GM12878 (cell line): ENCODE results near the gene NLRP5. TPM values are rescaled to one million over a fixed set of nuclear protein-coding genes. Genes with fewer than 3 reads are reported as not detected.

Experiments
- ATAC-seq: fragments of 200-7000 bp; cut with Tn5 transposase; 3 replicates; pipeline ENCODE4 v1.9.1; 2020; ENCODE audit warnings: mild to moderate bottlenecking, moderate library complexity
- BruUV-seq: library from RNA; stranded (reverse); fragments of 400-500 nt; replicated peaks from 2 replicates; lab custom pipeline; 2021; lab: Mats Ljungman, UMichigan
- CTCF ChIA-PET: fragments of 300-600 bp; sonication (Branson Sonifier 250); formaldehyde crosslinking; extraction: SDS; loops from one replicate; lab custom pipeline; 2021; ENCODE audit warnings: inconsistent platforms; lab: Yijun Ruan, JAX
- POLR2A ChIA-PET: fragments of 350-600 bp; formaldehyde crosslinking; extraction: SDS; loops from one replicate; lab custom pipeline; 2021; ENCODE audit warnings: inconsistent platforms; lab: Charles Lee
- RAD21 ChIA-PET: fragments of 300-600 bp; sonication (Branson Sonifier 250); formaldehyde crosslinking; loops from one replicate; lab custom pipeline; 2023; ENCODE audit warnings: antibody characterized with exemption; ENCODE audit not compliant: unreplicated experiment; lab: Charles Lee
- SMC1A ChIA-PET: fragments of 300-600 bp; sonication (Branson Sonifier 250); formaldehyde crosslinking; loops from one replicate; lab custom pipeline; 2023; ENCODE audit not compliant: unreplicated experiment, uncharacterized antibody; lab: Charles Lee
- DNase-seq: peaks from one replicate; pipeline ENCODE4 v3.0.0-alpha.2; 2011; ENCODE audit warnings: low read depth, low spot score
- FAIRE-seq: peaks from 3 replicates; lab custom pipeline; 2011; peaks lifted over from hg19 to GRCh38; lab: Jason Lieb, UNC
- H2AFZ ChIP-seq: 2 replicates; pipeline ENCODE4 v1.6.0; 2011; ENCODE audit warnings: low read depth, low read length, control low read depth; ENCODE audit not compliant: control insufficient read depth
- H3K27ac ChIP-seq: 2 replicates; pipeline ENCODE4 v1.5.1; 2011; ENCODE audit warnings: control low read depth; ENCODE audit not compliant: control insufficient read depth, insufficient read depth
- H3K27me3 ChIP-seq, 2 experiments: replicated peaks in 1 of 2; 2 replicates each; pipeline versions ENCODE4 v1.6.0 to v1.6.1; 2011; ENCODE audit warnings: low read length in 1 of 2; ENCODE audit not compliant: control insufficient read depth in 2 of 2, insufficient read depth in 2 of 2
- H3K36me3 ChIP-seq, 2 experiments: 2 replicates each; pipeline ENCODE4 v1.5.1; 2011; ENCODE audit warnings: low read length in 1 of 2; ENCODE audit not compliant: control insufficient read depth in 2 of 2, insufficient read depth in 2 of 2
- H3K4me1 ChIP-seq: 2 replicates; pipeline ENCODE4 v1.6.1; 2011; ENCODE audit warnings: mild to moderate bottlenecking, low read length, moderate library complexity, mixed read lengths; ENCODE audit not compliant: control insufficient read depth, insufficient read depth
- H3K4me2 ChIP-seq: 2 replicates; pipeline ENCODE4 v1.6.0; 2011; ENCODE audit warnings: control low read depth; ENCODE audit not compliant: control insufficient read depth, insufficient read depth
- H3K4me3 ChIP-seq: fragments of 200-600 bp; sonication (generic); 2 replicates; pipeline ENCODE4 v1.5.1; 2016
- H3K79me2 ChIP-seq: 2 replicates; pipeline ENCODE4 v1.6.0; 2011; ENCODE audit warnings: low read length; ENCODE audit not compliant: control insufficient read depth, insufficient read depth
- H3K9ac ChIP-seq: 2 replicates; pipeline ENCODE4 v1.8.0; 2011; ENCODE audit warnings: low read length, control low read depth, mixed read lengths; ENCODE audit not compliant: control insufficient read depth, insufficient read depth
- H3K9me3 ChIP-seq: replicated peaks from 3 replicates; pipeline ENCODE4 v1.5.1; 2011; ENCODE audit warnings: mild to moderate bottlenecking, low read length; ENCODE audit not compliant: control insufficient read depth, insufficient read depth
- H4K20me1 ChIP-seq: 2 replicates; pipeline ENCODE4 v1.6.0; 2011; ENCODE audit not compliant: control insufficient read depth, insufficient read depth
- ATF2 ChIP-seq: IDR thresholded peaks from 2 replicates; pipeline ENCODE4 v1.6.1; 2012; ENCODE audit warnings: low read length, inconsistent platforms
- CBX5 ChIP-seq: sonication (generic); IDR thresholded peaks from 2 replicates; pipeline ENCODE4 v1.6.1; 2016; ENCODE audit warnings: low read depth, moderate library complexity, mild to moderate bottlenecking, inconsistent platforms
- FOXK2 ChIP-seq: fragments of 450-650 bp; IDR thresholded peaks from 2 replicates; pipeline ENCODE4 v1.6.1; 2017; ENCODE audit warnings: mild to moderate bottlenecking, moderate library complexity
- MLLT1 ChIP-seq: fragments of 450-650 bp; IDR thresholded peaks from 2 replicates; pipeline ENCODE4 v1.6.1; 2016; ENCODE audit warnings: mild to moderate bottlenecking
- NFYA ChIP-seq: IDR thresholded peaks from 2 replicates; pipeline ENCODE4 v1.6.1; 2011; ENCODE audit warnings: low read depth, mild to moderate bottlenecking, low read length, improper control_type of control experiment, borderline replicate concordance
- ZBED1 ChIP-seq: IDR thresholded peaks from 2 replicates; pipeline ENCODE4 v1.6.1; 2016; ENCODE audit warnings: borderline replicate concordance
- ZSCAN29 ChIP-seq: fragments of 450-650 bp; IDR thresholded peaks from 2 replicates; pipeline ENCODE4 v1.6.1; 2017; ENCODE audit warnings: mild to moderate bottlenecking, moderate library complexity
- WGBS: methylation state at CpG from one replicate; pipeline ENCODE4 v1.1.6; 2016; ENCODE audit warnings: low lambda C conversion rate; ENCODE audit not compliant: insufficient replicate concordance, insufficient coverage; ENCODE audit errors: missing lambda C conversion rate; 5-methylcytosine and 5-hydroxymethylcytosine counted together
- in situ Hi-C: fragments of 300-500 bp; cut with MboI; formaldehyde crosslinking; loops from 9 replicates; pipeline ENCODE4 v1.14.3; 2018; ENCODE audit warnings: mixed read lengths
- intact Hi-C: fragments of 100-400 bp; cut with micrococcal nuclease; formaldehyde crosslinking; loops from one replicate; pipeline ENCODE4 v1.14.2; 2022; ENCODE audit not compliant: unreplicated experiment
- polyA plus RNA-seq, 11 experiments: library from polyadenylated mRNA; depleted of rRNA in 4 of 11; unstranded in 6 of 11; stranded (reverse) in 5 of 11; fragments of >200 nt; fragmentation: Nextera tagmentation in 4 of 11; fragmentation: Illumina TruSeq in 1 of 11; extraction: Ambion mirVana in 4 of 11; extraction: Trizol in 1 of 11; gene quantifications; 1 replicate in 1 of 11; 2 replicates in 10 of 11; pipeline versions ENCODE4 v1.2.1 to v1.2.3, GENCODE V29; 2011 to 2016; ENCODE audit warnings: inconsistent platforms in 2 of 11, missing spikeins in 2 of 11, low read depth in 1 of 11
- total RNA-seq, 4 experiments: library from RNA; depleted of rRNA in 3 of 4; stranded (reverse); fragments of >200 nt in 3 of 4; fragmentation: Illumina TruSeq in 1 of 4; extraction: Trizol in 1 of 4; gene quantifications; 2 replicates each; pipeline versions ENCODE4 v1.2.1 to v1.2.3, GENCODE V29; 2013 to 2021

The NLRP5 gene
- total and polyA plus RNA-seq, 10 of the 15 experiments (the other 5 are each of a cell fraction or from before 2014, with no cell fraction given), result 0.01 TPM; not detected in 9

GRCh38 chr19:56076498-56076897 is 89.9 kb downstream of the NLRP5 start (continued):
- TF ChIP-seq MLLT1, result no peak
- TF ChIP-seq, all 136 proteins: peak for 3

- H3K4me2 ChIP-seq, result no peak overlapping the region
- peaks cover 5% of the 10 kb centered on the region; the same call in 1 of the 2 replicates for H3K4me1 ChIP-seq
- in situ Hi-C loops, result loop anchor here (5.0 kb wide), 2 partner anchors 88 to 238 kb away; no protein-coding TSS in a partner anchor
- no peak overlapping the region for H3K4me3 ChIP-seq
- no peaks in the 10 kb centered on the region for H3K36me3 ChIP-seq
- POLR2A ChIA-PET, result no interaction called here
- RAD21 ChIA-PET, result interaction anchor here (0.9 to 3.5 kb wide), 4 partner anchors 10 to 254 kb away, joined by 4 to 13 read pairs (median 8); no protein-coding TSS in a partner anchor
- no peaks in the 10 kb centered on the region for H4K20me1 ChIP-seq
- no TSS peak for BruUV-seq
- H3K9ac ChIP-seq, result no peak overlapping the region
- no peaks in the 10 kb centered on the region for H3K27me3 ChIP-seq
- CTCF ChIA-PET, result interaction anchor here (0.8 to 7.9 kb wide), 9 partner anchors 11 to 447 kb away, joined by 3 to 55 read pairs (median 9); no protein-coding TSS in a partner anchor
- FAIRE-seq, result no peak
- SMC1A ChIA-PET, result interaction anchor here (1.2 to 3.3 kb wide), 3 partner anchors 93 to 254 kb away, joined by 4 to 16 read pairs (median 12); no protein-coding TSS in a partner anchor
- no peak for ATAC-seq
- H3K9me3 ChIP-seq, result no peaks in the 10 kb centered on the region; the same call in 2 of the 3 replicates
- H3K27ac ChIP-seq, result no peak overlapping the region
- DNase-seq, result no peak
- H3K79me2 ChIP-seq, result no peaks in the 10 kb centered on the region
- no peak for TF ChIP-seq FOXK2
- TF ChIP-seq NFYA, result no peak
- TF ChIP-seq CBX5, result no peak
- TF ChIP-seq ZSCAN29, result no peak
- no peak for TF ChIP-seq ATF2
- no peak for TF ChIP-seq ZBED1
- no peak overlapping the region for H2AFZ ChIP-seq
- 53% methylated on average over 7 of the region's 7 CpGs for WGBS
- intact Hi-C loops, result loop anchor here (1.0 to 10.0 kb wide), 3 partner anchors 93 to 445 kb away; partner anchors contain the start of gene ZSCAN5A
Measured at GRCh38 chr19:56079609-56080008, 93.0 kb downstream of the NLRP5 start.
